Measurements from ENCODE around the gene ZNF70.
"Not testable (repeated sequence)": the region's sequence is repeated elsewhere in the genome, so short reads cannot be mapped to it uniquely, and the experiment has no call there.

ZNF70 gene

DNA sequence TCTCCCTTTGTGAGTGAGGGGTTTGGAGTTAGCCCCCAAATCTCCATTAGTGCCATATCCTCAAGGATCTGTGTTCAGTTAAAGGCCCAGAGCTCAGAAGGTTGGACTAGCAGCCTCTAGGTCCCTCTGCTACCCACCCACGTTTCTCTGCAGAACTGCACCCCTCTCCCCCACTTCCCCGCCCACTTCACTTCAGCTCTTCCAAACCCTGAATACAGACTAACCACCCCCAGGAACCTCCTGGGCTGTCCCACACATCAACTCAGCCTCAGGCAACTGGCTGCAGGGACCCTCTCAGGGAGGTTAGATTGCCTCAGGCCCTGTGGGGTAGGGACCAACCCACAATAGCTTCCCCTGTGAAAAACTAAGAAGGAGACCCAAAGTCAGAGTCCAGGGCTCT, 2.5 kb upstream of the ZNF70 start:
- DNase-seq (no peak), ATAC-seq (no peak)
- Mint-ChIP-seq H3K9me3 (no peaks in the 10 kb centered on the region), H3K4me1 (peaks cover 32% of the 10 kb centered on the region), H3K4me3 (no peak overlapping the region), H3K27ac (peak overlapping the region in 1 of 2 donors; percentile 33), H3K27me3 (no peaks in the 10 kb centered on the region)

DNA sequence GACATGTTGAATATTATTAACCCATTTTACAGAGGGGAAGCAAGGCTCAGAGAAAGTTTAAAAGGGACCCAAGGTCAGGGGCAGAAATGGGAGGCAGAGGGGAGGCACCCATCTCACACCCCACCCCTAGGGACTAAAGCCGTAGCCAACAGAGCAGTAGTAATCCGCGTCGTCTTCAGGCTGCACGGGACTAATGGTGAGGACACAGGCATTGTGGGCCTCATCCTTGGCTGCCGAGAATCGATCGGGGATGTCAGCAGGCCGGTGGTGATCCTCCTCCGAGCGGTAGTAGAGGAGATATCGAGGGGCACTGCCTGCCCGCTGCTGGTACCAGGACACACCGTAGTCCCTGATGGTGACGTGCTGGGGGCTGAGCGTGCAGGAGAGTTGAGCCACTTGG, 1.8 kb upstream of the ZNF70 start:
- no peak for DNase-seq
- ATAC-seq: no peak

DNA sequence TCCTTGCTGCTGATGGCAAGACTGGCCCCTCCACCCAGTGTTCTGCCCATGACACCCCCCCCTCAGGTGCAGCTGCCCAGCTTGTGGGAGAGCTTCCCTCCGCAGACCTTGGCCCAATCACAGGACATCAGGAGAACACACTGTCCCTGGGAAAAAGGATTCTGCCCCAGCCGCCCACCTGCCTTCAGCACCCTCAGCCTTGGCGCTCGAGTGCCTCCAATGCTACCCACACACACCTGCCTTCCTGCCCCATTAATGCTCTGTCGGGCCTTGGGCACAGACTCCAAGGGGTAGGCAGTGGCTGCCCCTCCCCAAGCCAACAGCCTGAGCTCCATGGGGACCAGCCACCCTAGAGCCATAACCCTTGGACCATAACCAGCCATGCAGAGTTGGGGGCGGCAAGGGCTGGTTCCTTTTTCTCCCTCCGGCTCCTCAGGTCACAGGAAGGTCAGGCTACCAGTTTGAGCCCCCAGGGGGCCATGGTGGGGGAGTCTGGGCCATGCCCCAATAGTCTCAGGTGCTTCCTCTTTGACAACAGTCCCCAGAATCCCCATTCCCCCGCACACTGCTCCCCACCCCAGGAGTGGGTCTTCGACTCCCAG, 1.3 kb upstream of the ZNF70 start:
- Mint-ChIP-seq H3K27me3 (no peaks in the 10 kb centered on the region), H3K27ac (peak overlapping the region in 1 of 2 donors; percentile 93), H3K9me3 (no peaks in the 10 kb centered on the region), H3K4me1 (peaks cover 32% of the 10 kb centered on the region), H3K4me3 (peak overlapping the region; percentile 65 to 96)
- ATAC-seq: no peak
- DNase-seq: no peak

More for the DNA sequence above, 1.8 kb upstream of the ZNF70 start:
- peak overlapping the region; percentile 65 to 96 for H3K4me3 Mint-ChIP-seq
- no peaks in the 10 kb centered on the region for H3K9me3 Mint-ChIP-seq
- H3K27me3 Mint-ChIP-seq: no peaks in the 10 kb centered on the region
- H3K27ac Mint-ChIP-seq: no peak overlapping the region
- H3K4me1 Mint-ChIP-seq: peaks cover 32% of the 10 kb centered on the region

DNA sequence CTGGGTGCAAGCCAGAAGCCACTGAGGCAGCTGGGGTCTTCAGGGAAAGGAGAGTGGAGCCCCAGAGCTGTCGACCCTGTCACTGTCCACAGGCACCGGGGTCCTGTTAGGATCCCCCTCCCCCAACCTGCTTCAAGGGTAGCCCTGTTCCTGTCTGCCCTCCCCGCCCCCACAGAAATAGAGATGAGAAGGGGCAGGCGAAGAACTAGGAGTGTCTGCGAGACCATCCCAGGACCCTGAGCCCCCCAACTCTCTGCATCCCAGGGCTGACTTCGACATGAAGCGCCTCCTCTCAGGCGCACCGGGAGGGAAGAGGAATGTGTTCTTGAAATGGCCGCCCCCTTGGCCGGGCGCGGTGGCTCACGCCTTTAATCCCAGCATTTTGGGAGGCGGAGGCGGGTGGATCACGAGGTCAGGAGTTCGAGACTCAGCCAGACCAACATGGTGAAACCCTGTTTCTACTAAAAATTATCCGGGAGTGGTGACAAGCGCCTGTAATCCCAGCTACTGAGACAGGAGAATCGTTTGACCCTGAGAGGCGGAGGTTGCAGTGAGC, 607 bp upstream of the ZNF70 start:
- Mint-ChIP-seq H3K9me3 (no peaks in the 10 kb centered on the region), H3K4me3 (peak overlapping the region; percentile 84 to 96), H3K4me1 (peaks cover 26% of the 10 kb centered on the region), H3K27me3 (no peaks in the 10 kb centered on the region), H3K27ac (peak overlapping the region; percentile 52 to 96)
- ATAC-seq (peak; percentile 39), DNase-seq (no peak)

DNA sequence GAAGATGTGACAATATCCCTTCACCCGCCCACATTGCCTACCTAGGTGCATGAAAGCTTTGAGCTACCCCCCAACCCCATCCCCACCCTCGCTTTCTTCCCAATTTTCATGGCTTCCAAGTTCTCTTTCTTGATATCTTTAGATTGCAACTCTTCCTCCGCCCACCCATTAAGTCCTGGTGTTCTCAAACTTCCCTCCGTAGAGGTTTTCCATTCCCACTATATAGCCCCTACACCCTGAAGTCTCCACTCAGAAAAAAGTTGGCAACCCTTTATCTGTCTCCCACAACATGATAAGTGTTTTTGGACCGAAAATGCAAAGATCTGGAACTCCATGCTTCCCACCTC, 572 bp downstream of the ZNF70 start:
- no peak for DNase-seq
- Mint-ChIP-seq H3K9me3 (no peaks in the 10 kb centered on the region), H3K4me1 (peaks cover 26% of the 10 kb centered on the region), H3K27me3 (no peaks in the 10 kb centered on the region), H3K27ac (peak overlapping the region; percentile 65 to 94), H3K4me3 (peak overlapping the region; percentile 94 to 96)
- ATAC-seq: no peak

DNA sequence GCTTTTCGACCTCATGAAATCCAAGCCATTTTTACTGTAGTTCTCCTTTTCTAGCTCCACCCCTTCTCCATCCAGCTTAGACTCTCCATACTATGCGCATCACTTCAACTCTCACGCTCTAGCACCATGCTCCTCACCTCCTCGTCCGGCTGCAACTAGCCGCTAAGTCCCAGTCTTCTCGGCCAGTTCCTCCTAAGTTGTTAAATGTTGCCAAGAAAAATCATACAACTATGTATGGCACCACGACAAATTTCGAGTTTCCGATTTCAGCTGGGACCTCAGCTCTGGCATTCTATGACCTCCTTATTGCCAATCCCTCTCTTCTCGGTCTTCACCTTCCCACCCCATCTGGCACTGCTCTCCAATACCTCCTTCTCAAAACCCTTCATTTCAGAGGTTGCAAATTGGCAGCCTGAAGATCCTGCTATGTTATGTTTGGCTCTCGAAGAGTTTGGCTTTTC, 1.0 kb downstream of the ZNF70 start:
- Mint-ChIP-seq H3K27ac (no peak overlapping the region), H3K9me3 (peaks cover 0 to 4% of the 10 kb centered on the region in 2 donors), H3K27me3 (no peaks in the 10 kb centered on the region), H3K4me1 (peaks cover 26% of the 10 kb centered on the region), H3K4me3 (peak overlapping the region; percentile 94 to 96)
- DNase-seq: no peak
- no peak for ATAC-seq

- ATAC-seq (no peak), DNase-seq (no peak)
- Mint-ChIP-seq H3K4me3 (no peak overlapping the region), H3K27me3 (no peaks in the 10 kb centered on the region), H3K9me3 (peaks cover 4 to 16% of the 10 kb centered on the region in 2 donors), H3K27ac (no peak overlapping the region), H3K4me1 (peaks cover 14% of the 10 kb centered on the region)
Measured at GRCh38 chr22:23745791-23746190, 5.1 kb downstream of the ZNF70 start.

DNA sequence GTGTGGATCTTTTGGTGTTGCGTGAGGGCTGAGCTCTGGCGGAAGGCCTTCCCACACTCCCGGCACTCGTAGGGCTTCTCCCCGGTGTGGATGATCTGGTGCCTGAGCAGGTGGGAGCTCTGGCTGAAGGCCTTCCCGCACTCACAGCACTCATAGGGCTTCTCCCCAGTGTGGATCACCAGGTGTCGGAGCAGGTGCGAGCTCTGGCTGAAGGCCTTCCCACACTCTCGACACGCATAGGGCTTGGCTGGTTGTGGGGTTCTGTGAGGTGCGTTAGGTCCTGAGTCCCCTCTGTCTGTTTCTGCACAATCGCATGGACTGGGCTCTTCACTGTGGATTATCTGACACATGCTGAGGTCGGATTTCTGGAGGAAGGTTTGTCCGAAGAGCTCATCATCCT, 6.4 kb downstream of the ZNF70 start:
- DNase-seq (no peak), ATAC-seq (no peak)
- H3K9me3 Mint-ChIP-seq: peaks cover 4 to 16% of the 10 kb centered on the region in 2 donors
- no peak overlapping the region for H3K4me3 Mint-ChIP-seq
- no peaks in the 10 kb centered on the region for H3K27me3 Mint-ChIP-seq
- H3K27ac Mint-ChIP-seq: no peak overlapping the region
- H3K4me1 Mint-ChIP-seq: peaks cover under 1% of the 10 kb centered on the region

DNA sequence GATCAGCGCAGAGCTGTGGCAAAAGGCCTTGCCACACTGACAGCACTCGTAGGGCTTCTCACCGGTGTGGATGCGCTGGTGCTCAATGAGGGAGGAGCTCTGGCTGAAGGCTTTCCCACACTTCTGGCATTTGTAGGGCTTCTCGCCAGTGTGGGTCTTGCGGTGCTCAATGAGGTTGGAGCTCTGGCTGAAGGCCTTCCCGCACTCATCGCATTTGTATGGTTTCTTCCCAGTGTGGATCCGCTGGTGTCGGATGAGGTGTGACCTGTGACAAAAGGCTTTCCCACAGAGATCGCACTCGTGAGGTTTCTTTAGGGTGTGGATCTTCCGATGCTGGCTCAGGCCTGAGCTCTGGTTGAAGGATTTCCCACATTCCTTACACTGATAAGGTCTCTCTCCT, 6.9 kb downstream of the ZNF70 start:
- ATAC-seq (no peak), DNase-seq (no peak)
- Mint-ChIP-seq H3K4me1 (no peaks in the 10 kb centered on the region), H3K27me3 (no peaks in the 10 kb centered on the region), H3K4me3 (no peak overlapping the region), H3K27ac (no peak overlapping the region), H3K9me3 (peaks cover 4 to 16% of the 10 kb centered on the region in 2 donors)

DNA sequence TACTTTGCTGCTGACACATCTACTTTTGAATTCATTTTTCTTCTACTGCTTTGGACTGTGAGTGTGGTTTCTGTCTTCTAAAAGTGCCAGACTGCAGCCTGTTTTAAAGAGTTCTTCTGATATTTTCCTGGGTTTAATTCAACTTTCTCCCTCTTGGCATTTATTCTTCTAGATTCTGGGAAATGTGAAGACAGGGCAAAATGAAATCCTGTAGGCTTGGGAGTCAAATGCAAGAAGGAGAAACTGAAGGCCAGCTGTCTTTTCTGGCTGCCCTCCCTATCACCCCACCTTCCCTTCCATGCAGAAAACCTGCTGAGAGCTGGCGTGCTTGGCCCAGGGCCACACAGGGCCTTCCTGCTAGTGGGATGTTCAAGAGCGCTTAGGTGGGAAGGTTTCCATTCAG, 7.6 kb downstream of the ZNF70 start:
- Mint-ChIP-seq H3K9me3 (peaks cover 4 to 16% of the 10 kb centered on the region in 2 donors), H3K27me3 (no peaks in the 10 kb centered on the region), H3K4me1 (no peaks in the 10 kb centered on the region), H3K27ac (no peak overlapping the region), H3K4me3 (no peak overlapping the region)
- no peak for DNase-seq
- ATAC-seq: no peak

GRCh38 chr22:23742505-23743264, 8.2 kb downstream of the ZNF70 start:
- Mint-ChIP-seq H3K9me3 (peaks cover 4 to 16% of the 10 kb centered on the region in 2 donors), H3K27me3 (no peaks in the 10 kb centered on the region), H3K27ac (peak overlapping the region in 1 of 2 donors; percentile 85), H3K4me3 (no peak overlapping the region), H3K4me1 (no peaks in the 10 kb centered on the region)
- ATAC-seq (no peak), DNase-seq (no peak)

- H3K27ac Mint-ChIP-seq: no peak overlapping the region
- no peak overlapping the region for H3K4me3 Mint-ChIP-seq
Measured at GRCh38 chr22:23737696-23738095, 13.2 kb downstream of the ZNF70 start.

GRCh38 chr22:23728108-23728507, 22.8 kb downstream of the ZNF70 start:
- not testable (repeated sequence) for ATAC-seq

More at GRCh38 chr22:23737696-23738095, 13.2 kb downstream of the ZNF70 start:
- Mint-ChIP-seq H3K9me3 (no peaks in the 10 kb centered on the region), H3K27me3 (no peaks in the 10 kb centered on the region), H3K4me1 (no peaks in the 10 kb centered on the region)
- ATAC-seq (no peak), DNase-seq (no peak)

GRCh38 chr22:23722724-23723123, 28.2 kb downstream of the ZNF70 start:
- ATAC-seq (no peak), DNase-seq (no peak)
- H3K27me3 Mint-ChIP-seq: no peaks in the 10 kb centered on the region

More at GRCh38 chr22:23728108-23728507, 22.8 kb downstream of the ZNF70 start:
- not testable (repeated sequence) for H3K27me3 Mint-ChIP-seq, H3K4me1 Mint-ChIP-seq, DNase-seq, H3K4me3 Mint-ChIP-seq, H3K9me3 Mint-ChIP-seq
- peak overlapping the region in 1 of 2 donors; percentile 31 for H3K27ac Mint-ChIP-seq

DNA sequence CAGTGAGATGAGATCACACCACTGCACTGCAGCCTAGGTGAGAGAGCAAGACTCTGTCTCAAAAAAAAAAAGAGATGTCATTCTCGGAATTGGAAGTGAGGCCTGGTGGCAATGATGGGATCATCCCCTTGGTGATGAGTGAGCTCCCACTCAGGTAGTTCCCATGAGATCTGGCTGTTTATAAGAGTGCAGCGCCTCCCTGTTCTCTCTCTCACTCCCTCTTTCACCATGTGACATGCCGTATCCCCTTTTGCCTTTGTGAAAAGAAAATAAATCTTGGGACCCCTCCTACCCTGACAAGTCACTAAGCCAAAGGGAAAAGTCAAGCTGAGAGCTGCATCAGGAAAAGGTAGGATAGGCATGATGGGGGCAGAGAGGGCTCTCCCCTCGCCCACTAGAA, 28.8 kb downstream of the ZNF70 start:
- no peak overlapping the region for H3K27ac Mint-ChIP-seq
- no peaks in the 10 kb centered on the region for H3K9me3 Mint-ChIP-seq
- no peaks in the 10 kb centered on the region for H3K27me3 Mint-ChIP-seq
- H3K4me3 Mint-ChIP-seq: no peak overlapping the region
- H3K4me1 Mint-ChIP-seq: peaks cover 7% of the 10 kb centered on the region
- DNase-seq (no peak), ATAC-seq (no peak)

More at GRCh38 chr22:23722724-23723123, 28.2 kb downstream of the ZNF70 start:
- Mint-ChIP-seq H3K9me3 (no peaks in the 10 kb centered on the region), H3K27ac (no peak overlapping the region), H3K4me3 (no peak overlapping the region), H3K4me1 (peaks cover under 1% of the 10 kb centered on the region)

GRCh38 chr22:23720855-23721254, 30.1 kb downstream of the ZNF70 start:
- H3K9me3 Mint-ChIP-seq: no peaks in the 10 kb centered on the region
- peak overlapping the region in 1 of 2 donors; percentile 63 for H3K27ac Mint-ChIP-seq
- H3K4me3 Mint-ChIP-seq: no peak overlapping the region
- H3K4me1 Mint-ChIP-seq: peaks cover 12% of the 10 kb centered on the region
- no peaks in the 10 kb centered on the region for H3K27me3 Mint-ChIP-seq
- ATAC-seq (no peak), DNase-seq (no peak)

All from stimulated activated naive CD8-positive, alpha-beta T cell treated with anti-CD3 and anti-CD28 coated beads, Interleukin-15, amount 100 ng/mL, for 72 hours (primary cell).